HUDEP-2 (cell line): Measurements from ENCODE around the gene PRDM2.
"Not testable (repeated sequence)": the region's sequence is repeated elsewhere in the genome, so short reads cannot be mapped to it uniquely, and the experiment has no call there.

Experiments
- DNase-seq, 76 experiments: peaks; one replicate each; lab custom pipeline; 2025; ENCODE audit not compliant: unreplicated experiment in 76 of 76; lab: John Stamatoyannopoulos, UW

PRDM2 gene, protein sequence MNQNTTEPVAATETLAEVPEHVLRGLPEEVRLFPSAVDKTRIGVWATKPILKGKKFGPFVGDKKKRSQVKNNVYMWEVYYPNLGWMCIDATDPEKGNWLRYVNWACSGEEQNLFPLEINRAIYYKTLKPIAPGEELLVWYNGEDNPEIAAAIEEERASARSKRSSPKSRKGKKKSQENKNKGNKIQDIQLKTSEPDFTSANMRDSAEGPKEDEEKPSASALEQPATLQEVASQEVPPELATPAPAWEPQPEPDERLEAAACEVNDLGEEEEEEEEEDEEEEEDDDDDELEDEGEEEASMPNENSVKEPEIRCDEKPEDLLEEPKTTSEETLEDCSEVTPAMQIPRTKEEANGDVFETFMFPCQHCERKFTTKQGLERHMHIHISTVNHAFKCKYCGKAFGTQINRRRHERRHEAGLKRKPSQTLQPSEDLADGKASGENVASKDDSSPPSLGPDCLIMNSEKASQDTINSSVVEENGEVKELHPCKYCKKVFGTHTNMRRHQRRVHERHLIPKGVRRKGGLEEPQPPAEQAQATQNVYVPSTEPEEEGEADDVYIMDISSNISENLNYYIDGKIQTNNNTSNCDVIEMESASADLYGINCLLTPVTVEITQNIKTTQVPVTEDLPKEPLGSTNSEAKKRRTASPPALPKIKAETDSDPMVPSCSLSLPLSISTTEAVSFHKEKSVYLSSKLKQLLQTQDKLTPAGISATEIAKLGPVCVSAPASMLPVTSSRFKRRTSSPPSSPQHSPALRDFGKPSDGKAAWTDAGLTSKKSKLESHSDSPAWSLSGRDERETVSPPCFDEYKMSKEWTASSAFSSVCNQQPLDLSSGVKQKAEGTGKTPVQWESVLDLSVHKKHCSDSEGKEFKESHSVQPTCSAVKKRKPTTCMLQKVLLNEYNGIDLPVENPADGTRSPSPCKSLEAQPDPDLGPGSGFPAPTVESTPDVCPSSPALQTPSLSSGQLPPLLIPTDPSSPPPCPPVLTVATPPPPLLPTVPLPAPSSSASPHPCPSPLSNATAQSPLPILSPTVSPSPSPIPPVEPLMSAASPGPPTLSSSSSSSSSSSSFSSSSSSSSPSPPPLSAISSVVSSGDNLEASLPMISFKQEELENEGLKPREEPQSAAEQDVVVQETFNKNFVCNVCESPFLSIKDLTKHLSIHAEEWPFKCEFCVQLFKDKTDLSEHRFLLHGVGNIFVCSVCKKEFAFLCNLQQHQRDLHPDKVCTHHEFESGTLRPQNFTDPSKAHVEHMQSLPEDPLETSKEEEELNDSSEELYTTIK (N-terminal part only)

DNA sequence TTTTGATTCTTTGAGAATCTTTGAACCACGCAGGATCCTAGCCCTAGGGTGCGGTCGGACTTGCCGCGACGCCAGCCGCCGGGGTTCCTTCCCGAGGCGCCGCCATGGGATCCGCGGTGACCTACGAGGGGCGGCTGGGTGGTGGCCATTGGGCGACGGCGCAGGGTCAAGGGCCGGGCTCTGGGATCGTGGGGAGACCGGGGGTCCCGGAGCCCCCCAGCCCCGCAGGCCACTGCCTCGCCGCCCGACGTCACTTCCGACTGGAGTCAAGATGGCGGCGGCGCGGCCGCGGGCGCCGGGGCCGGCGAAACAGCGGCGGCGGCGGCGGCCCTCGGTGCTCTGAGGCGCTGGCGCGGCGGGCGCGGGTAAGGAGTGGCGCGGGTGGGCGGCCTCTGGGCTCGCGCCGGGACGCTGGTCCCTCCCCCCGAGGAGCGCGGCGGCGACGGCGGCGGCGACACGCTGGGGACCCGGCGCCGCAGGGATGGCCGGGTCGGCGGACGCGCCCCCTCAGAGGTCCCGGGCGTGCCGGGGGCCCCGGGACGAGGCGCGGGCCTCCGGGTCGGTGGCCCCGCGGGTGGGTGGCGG, at the start of gene PRDM2:
PRDM2 (plus strand) TSS at position 253 of the 585 bp plus-strand sequence. CDS start 15,418 bp downstream, outside the sequence.
- peak in 37 of 76 experiments; percentile 4 to 66 (median 26) for DNase-seq

GRCh38 chr1:13651279-13651678, 48.7 kb upstream of the PRDM2 start:
- DNase-seq, result no peak

- no peak for DNase-seq
Observed at GRCh38 chr1:13652238-13652637, 47.8 kb upstream of the PRDM2 start.

GRCh38 chr1:13661539-13661938, 38.4 kb upstream of the PRDM2 start:
- no peak for DNase-seq

GRCh38 chr1:13662493-13662892, 37.5 kb upstream of the PRDM2 start:
- peak in 1 of 76 experiments; percentile 9 for DNase-seq

- no peak for DNase-seq
Observed at GRCh38 chr1:13663969-13664368, 36.0 kb upstream of the PRDM2 start.

DNA sequence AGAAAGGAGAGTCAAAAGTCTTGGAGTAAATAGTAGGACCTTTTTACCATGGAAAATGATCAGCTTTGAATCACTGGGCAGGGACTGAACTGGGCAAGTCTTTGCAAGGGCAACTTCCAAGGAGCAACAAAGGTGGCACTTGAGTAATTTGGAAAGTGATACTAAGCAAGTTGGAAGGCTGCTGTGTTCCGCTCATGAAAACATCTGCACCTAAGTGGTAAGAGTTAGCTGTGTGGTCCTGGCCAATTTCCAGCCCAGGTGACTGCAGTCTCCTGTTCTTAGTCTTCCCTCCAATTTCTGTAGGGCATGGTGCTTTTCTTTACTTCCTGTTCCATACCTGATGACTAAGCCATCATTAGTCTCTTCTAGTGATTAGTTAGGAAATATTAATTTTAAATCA, 35.5 kb upstream of the PRDM2 start:
- DNase-seq, result no peak

DNA sequence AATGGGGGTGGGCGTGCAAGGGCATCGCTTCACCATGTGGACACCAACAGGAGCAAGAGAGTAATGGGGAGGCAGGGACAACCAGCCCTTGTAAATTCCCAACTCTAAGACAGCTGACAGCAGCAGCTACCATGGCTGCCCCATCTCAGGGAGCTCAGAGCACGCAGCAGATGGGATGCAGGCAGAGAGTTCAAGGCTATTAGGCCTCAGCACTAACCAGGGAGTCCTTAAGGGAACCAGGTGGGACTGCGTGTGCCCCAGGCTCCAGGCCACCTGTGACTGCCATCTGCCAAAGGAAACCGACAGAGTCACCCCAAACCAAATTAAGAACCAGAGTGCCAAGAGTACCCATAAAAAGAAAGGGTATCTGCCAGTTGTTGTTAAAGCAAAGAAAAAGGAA, 33.7 kb upstream of the PRDM2 start:
- no peak for DNase-seq

GRCh38 chr1:13667691-13668090, 32.3 kb upstream of the PRDM2 start:
- no peak for DNase-seq

DNA sequence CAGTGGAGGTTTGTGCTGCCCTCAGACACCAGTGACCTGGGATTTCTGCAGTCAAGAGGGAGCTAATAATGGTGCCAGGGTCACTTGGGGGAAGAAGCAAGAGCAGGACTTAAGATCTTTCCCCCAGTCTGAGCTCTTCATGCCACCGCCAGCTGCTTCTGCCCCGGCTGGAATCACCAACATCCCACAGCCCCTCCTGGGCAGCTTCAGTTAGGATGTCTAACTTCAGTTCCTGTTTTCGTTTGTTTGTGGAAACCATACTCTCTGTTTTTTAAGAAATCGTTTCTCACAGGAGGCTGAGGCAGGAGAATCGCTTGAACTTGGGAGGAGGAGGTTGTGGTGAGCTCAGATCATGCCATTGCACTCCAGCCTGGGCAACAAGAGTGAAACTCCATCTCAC, 25.6 kb upstream of the PRDM2 start:
- no peak for DNase-seq

GRCh38 chr1:13675151-13675651, 24.8 kb upstream of the PRDM2 start:
- no peak for DNase-seq

DNA sequence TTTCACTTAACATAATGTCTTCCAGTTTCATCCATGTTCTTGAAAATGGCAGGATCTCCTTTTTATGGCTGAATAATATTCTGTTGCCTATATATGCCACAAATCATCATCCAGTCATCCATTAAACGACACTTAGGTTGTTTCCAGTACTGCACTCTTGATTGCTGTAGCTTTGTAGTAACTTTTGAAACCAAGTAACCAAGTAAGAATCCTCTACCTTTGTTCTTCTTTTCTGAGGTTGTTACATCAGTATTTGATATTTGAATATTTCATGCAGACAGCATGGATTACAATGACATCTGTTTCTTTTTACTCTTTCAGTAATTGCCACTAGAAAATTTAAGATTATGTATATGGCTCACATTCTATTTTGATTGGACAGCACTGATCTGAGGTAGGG, 22.1 kb upstream of the PRDM2 start:
- no peak for DNase-seq

- DNase-seq, result no peak
Observed at GRCh38 chr1:13679651-13680050, 20.3 kb upstream of the PRDM2 start.

- not testable (repeated sequence) for DNase-seq
Observed at GRCh38 chr1:13680609-13681008, 19.4 kb upstream of the PRDM2 start.

DNA sequence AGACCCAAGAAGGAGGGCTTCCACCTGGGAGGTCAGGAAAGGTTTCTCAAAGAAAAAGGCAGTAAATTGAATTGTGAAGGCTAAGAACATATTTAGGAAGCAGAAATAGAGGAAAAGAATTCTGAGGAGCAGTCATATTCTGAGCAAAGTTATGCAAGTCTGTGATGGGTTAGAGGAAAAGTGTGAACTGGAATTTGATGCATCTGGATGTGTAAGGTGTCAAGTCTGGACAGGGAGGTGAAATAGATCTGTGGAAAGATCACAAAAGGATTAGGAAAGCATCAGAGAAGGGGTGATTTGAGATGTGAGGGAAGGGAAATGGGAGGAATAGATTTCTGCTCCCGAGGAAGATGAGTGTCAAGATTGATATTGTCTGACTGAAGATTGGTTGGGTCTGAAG, 18.1 kb upstream of the PRDM2 start:
- no peak for DNase-seq

- DNase-seq, result no peak
Observed at GRCh38 chr1:13682444-13682843, 17.5 kb upstream of the PRDM2 start.

GRCh38 chr1:13683206-13683605, 16.8 kb upstream of the PRDM2 start:
- DNase-seq, result no peak

- DNase-seq, result no peak
Observed at GRCh38 chr1:13687151-13687715, 12.8 kb upstream of the PRDM2 start.

- DNase-seq, result not testable (repeated sequence)
Observed at GRCh38 chr1:13693094-13693493, 6.9 kb upstream of the PRDM2 start.
